SW 1271 (cell line): Measurements from ENCODE around the gene SSBP2.

ENCODE experiments used
- DNase-seq, 2 experiments: peaks; one replicate each; lab custom pipeline; 2025; lab: John Stamatoyannopoulos, UW

Gene SSBP2

GRCh38 chr5:81767097-81767496 is 16.2 kb upstream of the SSBP2 start:
- DNase-seq, result no peak

- DNase-seq, result no peak
Measured at GRCh38 chr5:81766611-81767010, 15.7 kb upstream of the SSBP2 start.

GRCh38 chr5:81763294-81763928 is 12.5 kb upstream of the SSBP2 start:
- DNase-seq, result no peak

DNA sequence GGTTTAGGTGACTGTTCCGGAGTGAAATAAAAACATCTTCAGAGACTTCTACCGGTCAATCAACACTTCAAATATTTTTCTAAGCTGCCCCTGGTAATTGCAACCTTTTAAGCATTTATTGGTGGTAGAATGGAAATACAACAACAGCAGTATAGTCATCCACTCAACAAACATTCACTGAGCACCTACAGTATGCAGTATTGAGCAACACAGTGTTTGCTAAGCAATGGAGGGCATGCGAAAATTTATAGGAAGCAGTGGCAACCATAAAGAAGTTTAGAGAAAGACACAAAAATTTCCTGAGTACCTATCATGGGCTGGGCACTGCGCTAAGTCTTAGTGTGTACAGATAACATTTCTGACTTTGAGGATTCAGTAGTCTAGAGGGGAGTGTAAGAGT is 12.0 kb upstream of the SSBP2 start:
- no peak for DNase-seq

DNA sequence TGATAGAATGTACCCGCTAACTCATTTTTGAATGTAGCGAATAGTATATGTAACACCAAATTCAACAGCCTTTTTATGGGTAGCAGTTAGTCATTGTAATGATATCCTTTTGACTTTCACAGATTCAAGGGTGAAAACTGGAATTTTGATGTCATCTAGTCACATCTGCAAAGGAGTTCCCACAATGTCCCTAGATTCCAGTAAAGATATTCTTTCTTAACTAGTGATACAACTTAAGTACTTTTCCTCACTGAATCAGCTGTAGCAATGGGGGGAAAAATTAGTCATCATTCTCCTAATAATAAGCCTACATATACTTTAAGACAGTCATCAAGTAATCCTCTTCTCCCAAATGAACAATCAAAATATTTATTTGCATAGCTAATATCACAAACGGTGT is 11.5 kb upstream of the SSBP2 start:
- no peak for DNase-seq

- no peak for DNase-seq
Measured at GRCh38 chr5:81761970-81762369, 11.1 kb upstream of the SSBP2 start.

- DNase-seq, result no peak
Measured at GRCh38 chr5:81761270-81761669, 10.4 kb upstream of the SSBP2 start.

- DNase-seq, result no peak
Measured at GRCh38 chr5:81760521-81760920, 9.6 kb upstream of the SSBP2 start.

GRCh38 chr5:81759632-81760005 is 8.7 kb upstream of the SSBP2 start:
- DNase-seq, result no peak

DNA sequence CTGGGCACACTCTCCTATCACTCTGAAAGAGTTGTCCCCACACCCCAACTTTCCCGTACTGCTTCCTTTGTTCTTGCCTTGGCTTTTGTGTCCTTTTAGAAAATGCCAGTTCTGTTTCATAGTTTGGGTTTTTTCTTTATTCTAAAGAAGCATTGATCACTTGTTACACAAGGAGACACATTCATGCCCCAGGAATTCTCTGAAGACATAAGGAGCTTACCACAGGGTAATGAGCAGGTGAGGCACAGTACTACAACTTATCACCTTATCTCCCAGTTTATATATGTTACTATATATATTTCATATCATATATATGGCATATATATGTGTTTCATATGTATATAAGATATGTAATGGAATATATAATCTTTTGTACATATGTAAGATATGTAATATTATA is 6.5 kb upstream of the SSBP2 start:
- DNase-seq, result no peak

DNA sequence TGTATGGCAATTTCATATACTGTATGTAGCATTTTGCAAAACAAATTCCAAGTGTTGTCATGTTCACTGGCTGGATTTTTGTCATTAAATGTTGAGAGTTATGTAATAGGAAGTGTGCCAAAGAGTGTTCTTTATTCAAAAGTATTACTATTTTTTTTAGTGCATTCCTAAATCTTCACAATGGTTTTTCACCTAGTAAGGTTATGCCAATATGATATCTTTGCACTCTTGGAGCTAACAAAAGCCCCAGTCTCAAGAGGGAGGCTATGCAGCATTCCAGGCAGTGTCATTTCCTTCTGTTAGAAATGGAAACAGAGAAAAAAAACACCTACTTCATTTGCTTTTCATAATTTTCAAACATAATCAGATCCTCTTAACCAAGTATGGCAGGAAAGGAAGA is 5.1 kb upstream of the SSBP2 start:
- no peak for DNase-seq

DNA sequence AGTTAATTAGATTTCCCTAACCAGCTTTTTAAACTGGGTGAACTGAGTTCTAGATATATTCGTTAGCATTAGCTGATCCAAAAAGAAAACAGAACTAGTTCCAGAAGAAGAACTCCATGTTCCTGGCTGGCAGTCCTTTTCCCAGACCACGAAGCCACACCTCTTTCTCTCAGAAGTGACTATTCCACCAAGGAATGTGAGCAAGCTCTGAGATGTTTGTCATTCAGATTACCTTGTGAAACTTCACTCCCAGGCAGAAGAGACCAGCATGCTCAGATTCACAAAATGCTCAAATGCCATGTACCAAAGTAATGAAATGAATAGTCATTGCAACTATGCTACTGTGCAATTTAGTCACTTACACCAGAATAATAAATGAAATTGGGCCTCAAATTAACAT is 4.4 kb upstream of the SSBP2 start:
- DNase-seq, result peak; percentile 66 to 85

GRCh38 chr5:81754621-81755020 is 3.7 kb upstream of the SSBP2 start:
- DNase-seq, result no peak

DNA sequence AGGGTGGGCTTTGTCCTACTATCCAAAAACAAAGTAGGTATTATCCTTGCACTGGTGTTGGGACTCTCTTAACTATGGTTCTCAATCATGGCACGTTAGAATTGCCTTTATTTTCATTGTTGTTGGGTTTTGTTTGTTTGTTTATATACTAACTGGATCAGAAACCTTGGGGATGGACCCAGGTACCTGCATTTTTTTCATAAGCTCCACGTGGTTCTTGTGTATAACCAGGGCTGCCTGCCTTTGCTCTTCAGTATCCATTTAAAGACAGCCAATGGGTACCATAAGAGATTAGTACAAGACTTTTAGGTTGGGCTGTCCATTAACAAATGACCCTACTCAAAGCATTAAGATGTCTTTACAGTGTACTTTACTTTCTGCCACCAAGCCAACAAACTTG is 2.5 kb upstream of the SSBP2 start:
- no peak for DNase-seq

GRCh38 chr5:81752644-81752963 is 1.7 kb upstream of the SSBP2 start:
- DNase-seq, result no peak

- no peak for DNase-seq
Measured at GRCh38 chr5:81751836-81752643, 1.1 kb upstream of the SSBP2 start.

DNA sequence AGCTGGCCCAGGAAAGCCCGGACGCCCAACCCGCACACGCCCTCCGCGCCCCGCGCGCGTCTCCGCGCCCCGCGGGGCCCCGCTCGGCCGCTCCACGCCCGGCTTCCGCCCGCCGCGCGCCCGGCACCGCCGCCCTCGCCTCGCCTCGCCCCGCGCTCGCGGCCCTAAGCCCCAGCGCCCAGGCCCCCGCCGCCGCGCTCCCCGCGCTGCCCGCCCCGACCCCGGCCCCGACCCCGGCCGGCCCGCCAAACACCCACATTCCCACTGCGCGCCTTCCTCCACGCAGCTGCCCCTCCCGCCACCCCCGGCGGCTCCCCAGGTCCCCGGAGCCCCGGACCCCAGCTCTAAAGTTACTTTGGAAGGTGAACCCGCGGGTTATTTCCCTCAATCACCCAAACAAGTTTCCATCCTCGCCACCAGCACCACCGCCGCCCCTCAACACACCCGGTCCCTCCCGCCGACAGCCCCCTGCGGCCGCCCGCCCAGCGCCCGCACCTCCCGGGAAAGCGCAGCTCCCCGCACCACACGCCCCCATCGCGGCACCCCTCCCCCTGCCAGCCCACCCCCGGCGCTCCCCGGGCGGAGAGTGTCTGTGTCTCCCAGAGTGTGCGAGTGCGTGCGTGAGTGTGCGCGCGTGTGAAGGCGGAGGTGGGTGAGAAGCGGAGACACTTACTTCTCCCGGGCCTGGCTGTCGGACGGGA is 439 bp downstream of the SSBP2 start:
- no peak for DNase-seq

- no peak for DNase-seq
Measured at GRCh38 chr5:81749561-81750307, 1.2 kb downstream of the SSBP2 start.

DNA sequence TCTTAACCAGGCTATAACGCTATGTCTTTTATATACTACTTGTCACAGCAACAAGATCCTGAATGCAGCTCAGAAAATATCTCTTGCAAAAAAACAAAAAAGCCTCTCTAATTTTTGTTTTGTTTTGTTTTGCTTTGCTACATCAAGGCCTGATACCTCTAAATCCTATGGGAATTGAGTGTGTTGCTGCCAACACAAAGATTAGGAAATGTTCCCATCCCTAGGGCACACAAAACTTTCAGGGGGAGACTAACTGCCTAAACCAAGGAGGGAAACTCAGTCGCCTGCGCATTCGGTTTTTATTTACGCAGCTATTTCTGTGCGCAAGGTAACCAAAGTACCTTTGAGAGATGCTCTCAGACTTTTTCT is 1.7 kb downstream of the SSBP2 start:
- DNase-seq, result no peak

GRCh38 chr5:81748556-81748955 is 2.3 kb downstream of the SSBP2 start:
- DNase-seq, result peak in 1 of 2 experiments; percentile 23

DNA sequence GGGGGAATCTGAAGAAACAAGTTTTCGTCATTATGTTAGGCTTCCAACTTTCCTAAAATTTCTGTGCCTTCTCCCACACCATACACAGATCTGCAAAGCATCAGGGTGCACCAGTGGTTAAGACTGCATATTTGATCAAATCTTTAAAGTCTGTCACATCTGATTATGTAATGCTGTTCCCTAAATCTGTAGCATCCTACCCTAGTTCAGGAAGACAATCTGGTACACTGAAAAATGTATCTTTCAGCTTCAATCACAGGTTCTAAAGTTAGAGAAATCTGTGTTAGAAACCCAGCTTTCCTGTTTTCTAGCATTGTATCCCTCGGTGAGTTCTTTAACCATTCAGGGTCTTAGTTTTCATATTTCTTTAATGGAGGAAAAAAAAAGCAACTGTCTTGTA is 3.9 kb downstream of the SSBP2 start:
- DNase-seq, result no peak

DNA sequence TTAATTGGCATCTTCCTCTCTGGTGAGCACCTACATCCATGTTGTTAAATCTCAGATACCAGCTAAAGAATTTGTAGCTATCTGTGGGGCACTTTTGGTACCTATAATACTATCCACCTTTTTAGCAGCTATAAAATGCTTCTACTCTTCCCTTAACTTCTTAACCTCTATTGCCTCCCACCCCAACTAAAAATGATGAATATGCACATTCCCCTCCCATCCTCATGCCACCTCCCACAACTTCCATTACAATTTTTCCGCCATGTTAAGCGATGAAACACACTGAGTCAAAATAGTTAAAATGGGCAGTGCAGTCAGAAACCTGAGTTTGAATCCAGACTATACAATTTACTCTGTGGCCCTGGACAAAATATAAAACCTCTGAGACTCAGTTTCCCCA is 10.1 kb downstream of the SSBP2 start:
- no peak for DNase-seq

DNA sequence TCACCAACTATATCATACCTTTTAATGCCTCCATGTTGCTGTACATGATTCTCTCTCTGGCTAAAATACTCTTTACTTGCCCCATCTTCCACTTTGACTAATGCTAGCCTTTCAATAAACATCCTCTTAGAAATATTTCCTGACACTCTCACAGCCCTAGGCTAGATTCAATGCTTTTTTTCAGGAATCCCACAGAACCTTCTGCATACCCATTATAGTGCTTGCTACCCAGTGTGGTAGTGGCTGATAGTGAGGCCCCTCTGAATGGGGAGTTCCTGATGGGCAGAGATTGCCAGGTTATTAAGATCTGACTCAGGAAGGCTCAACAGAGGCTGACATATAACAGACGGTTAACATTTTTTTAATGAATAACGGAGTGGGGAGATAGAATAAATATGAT is 11.6 kb downstream of the SSBP2 start:
- no peak for DNase-seq
